Natural killer cell treated with Interleukin-12 subunit alpha and Interleukin-12 subunit beta and Interleukin-15 and Interleukin-18, amount 100 ng/mL, for 72 hours (primary cell): ENCODE measurements around the gene CERS6. TPM values are rescaled to one million over a fixed set of nuclear protein-coding genes. Genes with fewer than 3 reads are reported as not detected.

Experiments
- ATAC-seq, 2 donors: fragments of 150-1000 bp; cut with Tn5 transposase in 1 of 2; sonication (Bioruptor Pico), chemical (Tn5 transposase) in 1 of 2; 2 replicates each; pipeline ENCODE4 v1.10.0; 2021
- DNase-seq: peaks from one replicate; pipeline ENCODE4 v3.0.0; 2022; ENCODE audit warnings: low spot score
- H3K27ac Mint-ChIP-seq, 2 donors: 1 replicate in 1 of 2; 2 replicates in 1 of 2; pipeline ENCODE4 v1.8.0; 2022; ENCODE audit warnings: mixed read lengths in 2 of 2, mild to moderate bottlenecking in 1 of 2, moderate library complexity in 1 of 2
- H3K27me3 Mint-ChIP-seq, 2 donors: 1 replicate in 1 of 2; 2 replicates in 1 of 2; pipeline ENCODE4 v1.8.0; 2022; ENCODE audit warnings: mixed read lengths in 2 of 2
- H3K36me3 Mint-ChIP-seq: one replicate; pipeline ENCODE4 v1.8.0; 2022; ENCODE audit warnings: mixed read lengths
- H3K4me1 Mint-ChIP-seq, 2 donors: 1 replicate in 1 of 2; 2 replicates in 1 of 2; pipeline ENCODE4 v1.8.0; 2022; ENCODE audit warnings: low read depth in 2 of 2, mixed read lengths in 2 of 2, mild to moderate bottlenecking in 1 of 2
- H3K4me3 Mint-ChIP-seq: one replicate; pipeline ENCODE4 v1.8.0; 2022; ENCODE audit warnings: mixed read lengths
- H3K9me3 Mint-ChIP-seq: 2 replicates; pipeline ENCODE4 v1.8.0; 2022; ENCODE audit warnings: mixed read lengths
- total RNA-seq, 2 donors: library from RNA; stranded (reverse); gene quantifications; one replicate each; pipeline ENCODE4 v1.2.3, GENCODE V29; 2022

Gene CERS6
- total RNA-seq, 2 donors from 2014 or later, result 17.8 to 19.5 TPM

- H3K4me3 Mint-ChIP-seq, result no peak overlapping the region
- ATAC-seq (no peak), DNase-seq (no peak)
- H3K27me3 Mint-ChIP-seq, result peaks cover 0 to 4% of the 10 kb centered on the region in 2 donors
- no peaks in the 10 kb centered on the region for H3K36me3 Mint-ChIP-seq
- H3K4me1 Mint-ChIP-seq, result peaks cover 5 to 10% of the 10 kb centered on the region in 2 donors
- H3K9me3 Mint-ChIP-seq, result no peaks in the 10 kb centered on the region
- no peak overlapping the region for H3K27ac Mint-ChIP-seq
These were observed 3.3 kb upstream of the CERS6 start for GRCh38 chr2:168452781-168453180.

GRCh38 chr2:168453404-168453803 is 2.7 kb upstream of the CERS6 start:
- no peak for ATAC-seq
- no peak for DNase-seq
- peaks cover 7 to 17% of the 10 kb centered on the region in 2 donors for H3K4me1 Mint-ChIP-seq

GRCh38 chr2:168454737-168455644 is 1.1 kb upstream of the CERS6 start:
- Mint-ChIP-seq H3K9me3 (no peaks in the 10 kb centered on the region), H3K4me3 (no peak overlapping the region), H3K4me1 (peaks cover 10 to 24% of the 10 kb centered on the region in 2 donors), H3K36me3 (no peaks in the 10 kb centered on the region), H3K27me3 (peaks cover 0 to 2% of the 10 kb centered on the region in 2 donors), H3K27ac (no peak overlapping the region)
- ATAC-seq (no peak), DNase-seq (no peak)

More at GRCh38 chr2:168453404-168453803, 2.7 kb upstream of the CERS6 start:
- Mint-ChIP-seq H3K27ac (no peak overlapping the region), H3K36me3 (no peaks in the 10 kb centered on the region), H3K27me3 (peaks cover 0 to 2% of the 10 kb centered on the region in 2 donors), H3K4me3 (no peak overlapping the region), H3K9me3 (no peaks in the 10 kb centered on the region)

- ATAC-seq, result peak; percentile 26 to 52
- no peak overlapping the region for H3K4me3 Mint-ChIP-seq
- H3K27me3 Mint-ChIP-seq, result no peaks in the 10 kb centered on the region
- peak; percentile 62 for DNase-seq
- H3K4me1 Mint-ChIP-seq, result peaks cover 20 to 32% of the 10 kb centered on the region in 2 donors
- H3K9me3 Mint-ChIP-seq, result no peaks in the 10 kb centered on the region
- H3K27ac Mint-ChIP-seq, result peak overlapping the region; percentile 60 to 72
- H3K36me3 Mint-ChIP-seq, result no peaks in the 10 kb centered on the region
These were observed 583 bp downstream of the CERS6 start for GRCh38 chr2:168456521-168457189.

- Mint-ChIP-seq H3K27ac (peak overlapping the region; percentile 60 to 72), H3K27me3 (no peaks in the 10 kb centered on the region), H3K4me1 (peaks cover 22 to 39% of the 10 kb centered on the region in 2 donors), H3K36me3 (no peaks in the 10 kb centered on the region), H3K9me3 (no peaks in the 10 kb centered on the region), H3K4me3 (no peak overlapping the region)
- no peak for DNase-seq
- no peak for ATAC-seq
These were observed 1.3 kb downstream of the CERS6 start for GRCh38 chr2:168457190-168457895.

- Mint-ChIP-seq H3K27ac (no peak overlapping the region), H3K36me3 (no peaks in the 10 kb centered on the region), H3K27me3 (no peaks in the 10 kb centered on the region), H3K4me1 (peaks cover 22 to 41% of the 10 kb centered on the region in 2 donors), H3K9me3 (no peaks in the 10 kb centered on the region), H3K4me3 (no peak overlapping the region)
- no peak for ATAC-seq
- DNase-seq, result no peak
These were observed 2.1 kb downstream of the CERS6 start for GRCh38 chr2:168458139-168458538.

GRCh38 chr2:168459256-168459655 is 3.2 kb downstream of the CERS6 start:
- Mint-ChIP-seq H3K36me3 (no peaks in the 10 kb centered on the region), H3K9me3 (no peaks in the 10 kb centered on the region), H3K4me3 (no peak overlapping the region), H3K27me3 (no peaks in the 10 kb centered on the region), H3K27ac (no peak overlapping the region), H3K4me1 (peaks cover 22 to 41% of the 10 kb centered on the region in 2 donors)
- DNase-seq (no peak), ATAC-seq (no peak)

- Mint-ChIP-seq H3K27me3 (no peaks in the 10 kb centered on the region), H3K36me3 (no peaks in the 10 kb centered on the region), H3K4me3 (no peak overlapping the region), H3K4me1 (peaks cover 35 to 54% of the 10 kb centered on the region in 2 donors), H3K27ac (no peak overlapping the region), H3K9me3 (no peaks in the 10 kb centered on the region)
- DNase-seq, result no peak
- ATAC-seq, result no peak
These were observed 4.5 kb downstream of the CERS6 start for GRCh38 chr2:168460571-168460970.

GRCh38 chr2:168461178-168461941 is 5.3 kb downstream of the CERS6 start:
- H3K27ac Mint-ChIP-seq, result no peak overlapping the region
- H3K4me3 Mint-ChIP-seq, result no peak overlapping the region
- ATAC-seq, result peak in 1 of 2 donors; percentile 32
- no peaks in the 10 kb centered on the region for H3K27me3 Mint-ChIP-seq
- no peaks in the 10 kb centered on the region for H3K36me3 Mint-ChIP-seq
- DNase-seq, result no peak
- H3K9me3 Mint-ChIP-seq, result no peaks in the 10 kb centered on the region
- peaks cover 41 to 62% of the 10 kb centered on the region in 2 donors for H3K4me1 Mint-ChIP-seq

- ATAC-seq (no peak), DNase-seq (no peak)
- H3K27ac Mint-ChIP-seq, result no peak overlapping the region
- H3K4me3 Mint-ChIP-seq, result no peak overlapping the region
- H3K27me3 Mint-ChIP-seq, result no peaks in the 10 kb centered on the region
- no peaks in the 10 kb centered on the region for H3K36me3 Mint-ChIP-seq
- H3K4me1 Mint-ChIP-seq, result peaks cover 47 to 67% of the 10 kb centered on the region in 2 donors
- no peaks in the 10 kb centered on the region for H3K9me3 Mint-ChIP-seq
These were observed 5.9 kb downstream of the CERS6 start for GRCh38 chr2:168461942-168462331.

GRCh38 chr2:168462543-168463045 is 6.5 kb downstream of the CERS6 start:
- DNase-seq (no peak), ATAC-seq (no peak)
- Mint-ChIP-seq H3K9me3 (no peaks in the 10 kb centered on the region), H3K27me3 (no peaks in the 10 kb centered on the region), H3K4me3 (no peak overlapping the region), H3K4me1 (peaks cover 49 to 69% of the 10 kb centered on the region in 2 donors), H3K36me3 (no peaks in the 10 kb centered on the region), H3K27ac (no peak overlapping the region)

- Mint-ChIP-seq H3K9me3 (no peaks in the 10 kb centered on the region), H3K27ac (peak overlapping the region; percentile 55 to 75), H3K4me3 (peak overlapping the region; percentile 4), H3K4me1 (peaks cover 62 to 83% of the 10 kb centered on the region in 2 donors), H3K36me3 (no peaks in the 10 kb centered on the region), H3K27me3 (no peaks in the 10 kb centered on the region)
- ATAC-seq (peak; percentile 57 to 64), DNase-seq (no peak)
These were observed 9.5 kb downstream of the CERS6 start for GRCh38 chr2:168465594-168465993.

- ATAC-seq (no peak), DNase-seq (no peak)
- Mint-ChIP-seq H3K4me3 (peak overlapping the region; percentile 73), H3K4me1 (peaks cover 59 to 77% of the 10 kb centered on the region in 2 donors), H3K9me3 (no peaks in the 10 kb centered on the region), H3K36me3 (no peaks in the 10 kb centered on the region), H3K27ac (peak overlapping the region; percentile 55 to 75), H3K27me3 (no peaks in the 10 kb centered on the region)
These were observed 10.2 kb downstream of the CERS6 start for GRCh38 chr2:168466190-168466737.
